Inferior parietal cortex (tissue), 1 donor: ENCODE results near the gene DAP.
A peak's percentile ranks its signal among the peaks of the same experiment; 100 is the strongest.
"Not testable (repeated sequence)": the region's sequence is repeated elsewhere in the genome, so short reads cannot be mapped to it uniquely, and the experiment has no call there.

Source experiments
- DNase-seq: peaks from one replicate; pipeline ENCODE4 v3.0.0-alpha.2; 2016; ENCODE audit errors: extremely low spot score

The DAP gene

GRCh38 chr5:10761185-10761932 is at the start of gene DAP:
Gene DAP, minus strand, starts transcription at chr5:10761234. Its CDS starts 166 bp downstream, at chr5:10761068.
- DNase-seq = peak; percentile 70

DNA sequence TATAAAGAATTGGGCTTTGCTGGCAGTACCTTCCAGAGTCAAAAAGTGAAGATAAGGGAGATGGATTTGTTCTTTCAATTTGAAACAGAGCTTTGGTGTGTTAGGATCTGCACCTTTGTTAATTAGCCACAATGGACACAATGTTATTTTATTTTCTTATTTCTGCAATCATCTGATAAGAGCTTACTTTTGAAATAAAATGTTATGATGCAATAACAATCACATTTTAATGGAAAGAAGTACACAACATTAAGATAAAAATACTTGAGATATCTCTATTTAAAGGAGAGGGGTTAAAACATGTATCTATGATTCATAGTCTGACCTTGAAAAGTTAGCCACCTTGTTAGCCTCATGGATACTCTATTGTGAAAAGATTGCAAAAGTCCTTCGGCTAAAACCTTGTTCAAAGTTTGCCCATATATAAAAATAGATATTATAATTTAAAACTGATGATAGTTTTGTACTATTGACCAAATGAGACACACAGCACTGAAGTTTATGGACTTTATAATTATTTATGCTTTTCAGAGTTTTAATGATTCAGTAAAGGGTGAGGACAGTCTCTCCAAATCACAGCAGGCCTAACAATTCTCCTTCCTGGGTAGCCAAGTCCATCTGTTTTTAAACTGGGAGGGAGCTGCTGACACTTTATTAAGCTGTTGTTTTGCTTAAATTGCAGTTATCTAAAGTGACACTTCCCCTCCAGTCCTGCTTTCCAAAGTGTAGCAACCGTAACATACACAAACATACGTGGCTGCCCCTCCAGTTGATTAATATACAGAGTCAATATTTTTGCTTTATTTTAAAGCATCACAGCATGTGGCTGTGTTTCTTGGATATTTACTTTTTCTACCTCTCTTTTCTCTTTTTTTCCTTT is 47.6 kb upstream of the DAP start:
- DNase-seq = no peak

- no peak for DNase-seq
These were observed 41.1 kb upstream of the DAP start for GRCh38 chr5:10801931-10802666.

GRCh38 chr5:10800852-10801251 is 39.8 kb upstream of the DAP start:
- no peak for DNase-seq

DNA sequence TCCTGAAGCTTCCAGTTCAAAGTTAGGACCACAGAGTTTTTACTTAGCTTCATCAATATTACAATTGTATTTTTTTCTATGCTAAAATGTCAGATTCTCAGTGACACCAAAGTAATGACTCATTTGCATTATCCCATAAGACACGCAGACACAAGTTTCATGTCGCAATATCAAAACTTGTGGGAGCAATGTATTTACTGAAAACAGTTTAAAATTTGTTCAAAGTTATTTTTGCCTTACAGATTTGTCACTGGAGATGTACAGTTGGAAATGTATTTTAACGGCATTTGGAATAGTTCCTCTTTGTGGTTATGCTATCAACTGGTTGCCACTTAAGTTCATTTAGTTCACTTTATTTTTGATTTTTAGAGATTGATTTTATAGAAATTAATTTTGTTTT is 36.2 kb upstream of the DAP start:
- DNase-seq = no peak

GRCh38 chr5:10793785-10794184 is 32.8 kb upstream of the DAP start:
- no peak for DNase-seq

GRCh38 chr5:10792336-10792735 is 31.3 kb upstream of the DAP start:
- DNase-seq = no peak

DNA sequence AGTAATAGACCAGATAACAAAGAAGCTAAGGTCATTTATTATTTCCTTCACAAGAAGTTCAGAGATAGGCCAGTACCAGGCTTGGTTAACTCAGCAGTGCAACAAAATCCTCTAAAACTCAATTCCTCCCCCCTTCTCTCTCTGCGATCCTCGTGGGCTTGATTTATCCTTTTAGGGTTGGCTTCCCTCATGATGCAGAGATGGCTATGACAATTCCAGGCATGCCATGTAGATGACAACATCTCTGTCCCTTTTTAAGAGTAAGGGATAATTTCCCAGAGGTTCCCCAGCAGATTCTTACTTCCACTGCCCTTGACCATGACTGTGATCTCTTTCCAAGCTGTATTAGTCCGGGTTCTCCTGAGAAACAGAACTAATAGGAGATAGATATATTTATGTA is 28.7 kb upstream of the DAP start:
- DNase-seq = no peak

DNA sequence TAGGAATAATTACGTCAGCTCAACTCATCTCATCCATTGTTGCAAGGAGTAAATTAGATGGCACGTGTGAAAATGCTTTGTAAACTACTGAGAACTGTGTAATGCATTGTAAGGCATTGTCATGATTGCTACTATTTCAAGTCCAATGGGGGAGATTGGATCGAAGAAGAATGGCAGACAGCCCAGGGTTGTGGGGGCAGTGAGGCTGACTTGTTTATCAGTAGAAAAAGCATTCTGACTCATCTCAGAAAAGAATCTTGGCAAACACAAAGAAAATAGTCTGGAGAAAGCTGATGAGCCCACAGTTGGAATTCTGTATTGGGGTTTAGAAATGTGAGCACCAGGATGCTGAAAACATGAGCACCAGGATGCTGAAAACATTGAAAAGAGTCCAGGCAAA is 28.0 kb upstream of the DAP start:
- DNase-seq = peak; percentile 11

DNA sequence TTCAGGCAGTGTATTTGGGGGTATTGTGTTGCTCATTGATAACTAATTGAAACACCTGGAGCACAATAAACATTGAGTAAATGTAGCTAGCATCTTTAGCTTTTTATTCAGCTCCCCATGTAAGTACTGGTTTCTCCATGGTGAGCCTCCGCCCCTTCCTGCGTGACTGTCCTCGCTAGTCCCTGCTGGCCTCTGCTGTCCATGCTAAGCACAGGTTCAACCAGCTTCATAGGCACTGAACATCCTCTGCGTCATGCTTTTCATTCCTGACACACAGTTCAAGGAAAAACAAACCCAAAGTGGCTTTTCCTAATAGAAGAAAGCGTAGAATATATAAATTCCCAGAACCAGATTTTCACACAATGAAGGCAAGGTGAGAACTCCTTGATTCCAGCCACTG is 27.3 kb upstream of the DAP start:
- DNase-seq = no peak

GRCh38 chr5:10786835-10787234 is 25.8 kb upstream of the DAP start:
- no peak for DNase-seq

DNA sequence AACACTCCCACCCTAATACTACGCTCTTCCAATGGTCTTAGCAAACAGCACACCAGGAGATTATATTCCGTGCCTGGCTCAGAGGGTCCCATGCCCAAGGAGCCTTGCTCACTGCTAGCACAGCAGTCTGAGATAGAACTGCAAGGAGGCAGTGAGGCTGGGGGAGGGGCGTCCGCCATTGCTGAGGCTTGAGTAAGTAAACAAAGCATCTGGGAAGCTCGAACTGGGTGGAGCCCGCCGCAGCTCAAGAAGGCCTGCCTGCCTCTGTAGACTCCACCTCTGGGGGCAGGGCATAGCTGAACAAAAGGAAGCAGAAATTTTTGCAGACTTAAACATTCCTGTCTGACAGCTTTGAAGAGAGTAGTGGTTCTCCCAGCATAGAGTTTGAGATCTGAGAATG is 19.2 kb upstream of the DAP start:
- not testable (repeated sequence) for DNase-seq

- DNase-seq = no peak
These were observed 18.6 kb upstream of the DAP start for GRCh38 chr5:10779592-10779991.

- no peak for DNase-seq
These were observed 17.3 kb upstream of the DAP start for GRCh38 chr5:10778179-10778910.

DNA sequence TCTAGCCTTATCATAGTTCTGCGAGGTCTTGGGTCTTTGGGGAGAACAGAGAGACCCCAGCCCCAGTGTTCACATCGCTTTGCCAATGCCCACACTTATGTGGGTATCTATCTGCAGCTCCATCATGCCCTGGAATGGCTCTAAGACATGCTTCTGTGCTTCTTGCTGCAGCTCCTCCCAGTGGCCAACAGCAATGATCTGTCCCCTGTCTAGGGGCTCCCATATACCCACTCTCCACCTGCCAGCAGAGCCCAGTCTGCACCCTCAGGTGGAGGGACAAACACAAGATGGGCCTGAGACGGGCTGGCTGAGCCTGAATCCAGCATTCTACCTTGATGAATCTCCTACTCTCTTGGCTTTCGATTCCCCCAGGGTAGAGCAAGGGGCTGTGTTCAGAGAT is 14.6 kb upstream of the DAP start:
- DNase-seq = no peak

DNA sequence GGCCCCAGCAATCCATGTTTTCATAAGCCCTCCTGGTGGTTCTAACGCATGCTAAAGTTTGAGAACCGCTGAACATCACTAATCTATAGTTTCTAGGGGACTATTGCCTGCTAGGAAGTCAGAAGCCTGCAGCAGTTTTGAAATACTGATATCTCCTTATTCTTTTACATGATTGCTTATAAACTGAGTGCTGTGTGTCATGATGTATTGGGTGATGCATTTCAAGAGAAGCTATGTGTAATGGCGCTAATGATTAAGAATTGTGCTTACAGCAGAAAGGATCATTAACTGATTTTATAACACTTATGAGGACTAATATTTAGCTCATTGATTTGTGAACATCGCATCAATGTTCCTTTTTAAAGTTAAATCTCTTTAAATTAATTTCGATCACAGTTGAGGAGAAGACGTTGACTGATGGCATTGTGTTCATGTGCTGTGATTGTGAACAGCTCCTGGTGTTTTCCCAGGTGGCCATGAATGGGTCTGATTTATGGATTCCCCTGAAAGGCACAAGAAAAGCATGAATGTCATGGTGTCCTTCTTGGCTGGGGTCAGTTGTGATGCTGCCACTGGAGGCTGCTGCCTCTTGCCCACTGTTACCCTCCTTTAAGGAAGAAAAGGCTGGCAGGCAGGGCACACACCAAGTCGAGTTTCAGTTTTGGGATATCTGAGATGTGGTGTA is 12.0 kb upstream of the DAP start:
- DNase-seq = no peak

GRCh38 chr5:10768328-10768899 is 7.4 kb upstream of the DAP start:
- no peak for DNase-seq

DNA sequence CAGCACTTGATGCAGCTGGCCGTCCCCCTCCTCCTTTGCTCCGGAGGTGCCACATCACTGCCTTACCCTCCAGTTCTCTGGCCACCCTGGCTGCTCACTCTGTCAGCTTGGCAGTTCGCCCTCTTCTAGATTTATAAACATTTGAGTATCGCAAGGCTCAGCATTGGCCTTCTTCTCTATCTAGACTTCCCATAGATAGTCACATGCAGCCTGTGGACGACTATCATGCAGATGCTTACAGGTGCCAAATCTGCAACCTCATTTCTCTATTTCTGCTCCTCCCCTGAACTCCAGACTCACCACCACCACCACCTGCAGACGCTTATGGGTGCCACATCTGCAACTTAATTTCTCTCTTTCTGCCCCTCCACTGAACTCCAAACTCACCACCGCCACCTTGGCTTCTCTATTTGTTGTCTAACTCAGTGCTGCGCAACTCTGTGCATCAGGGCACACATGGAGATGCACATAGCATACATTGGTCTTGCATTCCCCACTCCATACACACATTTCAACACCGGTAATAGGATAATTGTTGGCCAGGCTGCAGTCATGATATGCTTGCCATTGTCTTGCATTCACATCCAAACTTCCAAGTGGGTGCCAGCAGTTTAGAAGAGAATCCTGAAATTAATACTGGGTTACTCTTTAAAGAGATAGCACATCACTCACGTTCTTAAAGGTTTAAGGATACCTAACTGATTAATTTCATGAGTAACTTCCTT is 1.9 kb upstream of the DAP start:
- no peak for DNase-seq

DNA sequence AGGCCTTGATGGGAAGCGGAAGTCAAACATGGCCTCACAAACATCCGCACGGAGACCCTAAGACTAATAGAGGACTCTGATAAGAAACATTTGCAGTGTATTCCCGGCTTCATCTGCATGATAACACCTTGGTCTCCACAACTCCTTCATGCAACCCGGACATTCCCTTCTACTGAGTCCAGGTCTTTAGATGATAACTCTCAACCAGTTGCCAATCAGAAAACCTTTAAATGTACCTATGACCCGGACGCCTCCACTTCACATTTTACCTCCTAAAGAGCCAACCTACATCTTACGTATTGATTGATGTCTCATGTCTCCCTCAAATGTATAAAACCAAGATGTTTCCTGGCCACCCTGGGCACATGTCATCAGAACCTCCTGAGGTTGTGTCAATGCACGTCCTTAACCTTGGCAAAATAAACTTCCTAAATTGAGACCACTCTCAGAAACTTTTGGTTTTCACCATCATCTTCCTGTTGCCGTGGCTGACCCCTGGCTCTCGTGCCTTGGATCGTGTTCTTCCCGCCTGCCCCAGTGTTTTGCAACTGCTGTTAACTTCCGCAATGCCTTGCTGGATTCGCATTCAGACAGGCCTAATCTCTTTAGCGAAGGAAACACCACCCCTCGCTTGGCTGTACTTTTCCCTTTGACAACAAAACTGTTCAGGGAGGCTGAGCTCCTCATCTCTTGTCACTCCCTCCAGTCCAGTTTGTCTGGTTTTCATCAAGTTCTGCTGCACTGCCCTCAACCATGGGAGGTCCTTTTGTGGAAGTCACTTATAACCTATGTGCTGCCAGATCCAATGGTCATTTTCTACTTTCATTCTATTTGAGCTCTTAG is 1.1 kb upstream of the DAP start:
- no peak for DNase-seq
